Measurements from ENCODE around the gene CCS. TPM values are rescaled to one million over a fixed set of nuclear protein-coding genes. Genes with fewer than 3 reads are reported as not detected.

The CCS gene
- total RNA-seq, 4 donors from 2014 or later: 12.7 to 27.5 (median 21.2) TPM

DNA sequence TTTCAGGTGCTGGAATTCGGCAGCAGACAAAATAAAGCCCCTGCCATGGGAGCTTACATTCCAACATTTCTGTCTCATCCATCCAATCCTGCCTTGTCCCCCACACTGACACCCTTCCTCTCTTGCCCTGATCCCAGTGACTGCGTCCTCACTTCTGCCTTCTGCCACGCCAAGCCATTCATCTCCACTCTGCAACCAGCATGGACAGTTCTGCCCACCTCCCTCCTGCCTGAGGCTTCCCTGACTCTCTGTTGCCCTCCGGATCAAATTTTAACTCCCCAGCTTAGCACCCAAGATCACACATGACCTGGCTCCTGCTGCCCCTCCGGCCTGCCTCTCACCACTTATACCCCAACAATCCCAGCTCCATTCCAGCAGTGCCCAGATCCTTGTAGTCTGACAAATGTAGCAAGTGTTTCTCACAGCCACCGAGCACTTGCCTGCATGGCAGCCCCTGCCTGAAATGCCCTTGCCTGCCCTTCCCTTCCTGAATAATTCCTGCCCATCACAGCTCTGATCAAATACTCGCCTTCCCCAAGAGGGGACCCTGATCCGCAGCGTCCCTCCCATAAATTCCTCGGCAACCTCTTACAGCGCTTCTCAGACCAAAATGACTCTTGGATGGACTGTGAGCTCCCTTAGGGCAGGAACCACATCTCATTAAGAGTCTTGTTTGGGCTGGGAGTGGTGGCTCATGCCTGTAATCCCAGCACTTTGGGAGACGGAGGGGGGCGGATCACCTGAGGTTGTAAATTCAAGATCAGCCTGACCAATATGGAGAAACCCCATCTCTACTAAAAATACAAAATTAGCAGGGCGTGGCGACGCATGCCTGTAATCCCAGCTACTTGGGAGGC, 44.0 kb upstream of the CCS start:
- H3K27me3 ChIP-seq: no peaks in the 10 kb centered on the region
- no peak for DNase-seq
- H3K36me3 ChIP-seq: no peaks in the 10 kb centered on the region
- H3K9me3 ChIP-seq: no peaks in the 10 kb centered on the region
- intact Hi-C loops (cut with DNase I): no loop called here
- H3K4me1 ChIP-seq: peaks cover 7 to 30% (median 20%) of the 10 kb centered on the region in 3 donors
- no peak overlapping the region for H3K4me3 ChIP-seq
- WGBS, 2 donors: 41 to 50% methylated on average over 10 to 14 of the region's 16 CpGs
- TF ChIP-seq, protein P1, sequence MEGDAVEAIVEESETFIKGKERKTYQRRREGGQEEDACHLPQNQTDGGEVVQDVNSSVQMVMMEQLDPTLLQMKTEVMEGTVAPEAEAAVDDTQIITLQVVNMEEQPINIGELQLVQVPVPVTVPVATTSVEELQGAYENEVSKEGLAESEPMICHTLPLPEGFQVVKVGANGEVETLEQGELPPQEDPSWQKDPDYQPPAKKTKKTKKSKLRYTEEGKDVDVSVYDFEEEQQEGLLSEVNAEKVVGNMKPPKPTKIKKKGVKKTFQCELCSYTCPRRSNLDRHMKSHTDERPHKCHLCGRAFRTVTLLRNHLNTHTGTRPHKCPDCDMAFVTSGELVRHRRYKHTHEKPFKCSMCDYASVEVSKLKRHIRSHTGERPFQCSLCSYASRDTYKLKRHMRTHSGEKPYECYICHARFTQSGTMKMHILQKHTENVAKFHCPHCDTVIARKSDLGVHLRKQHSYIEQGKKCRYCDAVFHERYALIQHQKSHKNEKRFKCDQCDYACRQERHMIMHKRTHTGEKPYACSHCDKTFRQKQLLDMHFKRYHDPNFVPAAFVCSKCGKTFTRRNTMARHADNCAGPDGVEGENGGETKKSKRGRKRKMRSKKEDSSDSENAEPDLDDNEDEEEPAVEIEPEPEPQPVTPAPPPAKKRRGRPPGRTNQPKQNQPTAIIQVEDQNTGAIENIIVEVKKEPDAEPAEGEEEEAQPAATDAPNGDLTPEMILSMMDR (IDR thresholded peaks at IDR 0.05): no peak
- no peak for TF ChIP-seq POLR2A (IDR thresholded peaks at IDR 0.05)
- no peak overlapping the region for H3K27ac ChIP-seq

DNA sequence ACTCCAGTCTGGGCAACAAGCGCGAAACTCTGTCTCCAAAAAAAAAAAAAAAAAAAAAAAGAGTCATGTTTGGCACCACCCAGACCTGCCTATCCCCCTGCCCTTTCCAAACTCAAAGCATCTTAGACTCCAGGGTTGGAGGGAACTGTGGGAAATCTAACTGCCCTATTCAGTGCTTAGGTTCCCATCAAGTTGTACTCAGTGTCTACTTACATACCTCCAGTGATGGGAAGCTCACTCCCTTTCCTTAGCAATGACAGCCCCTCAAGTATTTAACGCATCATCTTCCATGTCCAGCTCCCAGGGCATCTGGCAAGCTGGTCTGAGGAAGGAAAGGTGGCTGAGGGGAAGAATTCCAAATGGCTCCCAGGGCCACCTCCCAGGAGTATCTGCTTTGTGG, 43.3 kb upstream of the CCS start:
- 89 to 92% methylated on average over 3 of the region's 3 CpGs for WGBS, 2 donors
- H3K9me3 ChIP-seq: no peaks in the 10 kb centered on the region
- peaks cover 7 to 23% (median 14%) of the 10 kb centered on the region in 3 donors for H3K4me1 ChIP-seq
- intact Hi-C loops (cut with DNase I): no loop called here
- TF ChIP-seq POLR2A (IDR thresholded peaks at IDR 0.05): no peak
- TF ChIP-seq, protein P1 (IDR thresholded peaks at IDR 0.05): no peak
- H3K4me3 ChIP-seq: no peak overlapping the region
- no peak overlapping the region for H3K27ac ChIP-seq
- no peaks in the 10 kb centered on the region for H3K27me3 ChIP-seq
- no peaks in the 10 kb centered on the region for H3K36me3 ChIP-seq
- no peak for DNase-seq

DNA sequence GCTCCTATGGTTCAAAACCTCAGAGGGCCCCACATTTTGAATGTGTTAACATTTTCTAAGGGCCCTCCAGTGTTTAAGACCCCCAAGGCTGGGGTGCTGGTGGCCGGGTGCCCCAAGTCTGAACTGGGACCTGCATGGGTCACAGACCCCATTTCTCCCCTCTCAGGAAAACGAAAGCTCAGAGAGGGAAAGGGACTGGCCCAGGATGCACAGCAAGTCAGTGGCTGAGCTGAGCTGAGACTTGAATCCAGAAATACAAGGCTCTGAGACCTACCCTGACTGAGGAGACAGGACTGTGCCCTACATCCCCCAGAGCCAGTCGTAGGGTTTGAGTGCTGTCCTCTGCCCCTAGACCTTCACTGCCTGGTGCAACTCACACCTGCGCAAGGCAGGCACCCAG, 42.1 kb upstream of the CCS start:
- 63 to 73% methylated on average over 2 to 3 of the region's 4 CpGs for WGBS, 2 donors

DNA sequence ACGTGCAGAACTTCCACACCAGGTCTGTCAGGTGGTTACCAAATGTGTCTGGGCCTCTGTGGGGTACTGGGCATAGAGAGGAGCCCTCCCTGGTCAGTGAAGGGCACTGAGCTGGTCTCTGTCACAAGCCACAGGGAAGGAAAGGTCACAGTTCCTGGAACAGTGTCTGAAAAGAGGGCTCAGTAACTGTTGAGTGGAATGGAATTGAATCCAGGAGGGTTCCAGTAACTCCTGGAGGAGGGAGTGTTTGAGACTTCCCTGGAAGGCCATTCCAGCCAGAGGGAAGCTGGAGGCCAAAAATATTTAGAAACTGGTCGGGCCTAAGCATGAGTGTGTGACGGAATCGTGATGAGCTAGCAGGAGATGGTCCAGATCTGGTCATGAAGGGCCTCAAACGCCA, 38.4 kb upstream of the CCS start:
- peaks cover 7 to 10% (median 7%) of the 10 kb centered on the region in 3 donors for H3K4me1 ChIP-seq
- no peaks in the 10 kb centered on the region for H3K9me3 ChIP-seq

More for the DNA sequence above, 42.1 kb upstream of the CCS start:
- Histone ChIP-seq H3K27me3 (peaks cover 0 to 8% (median 0%) of the 10 kb centered on the region in 4 donors), H3K4me1 (peaks cover 0 to 13% (median 7%) of the 10 kb centered on the region in 3 donors), H3K4me3 (no peak overlapping the region), H3K9me3 (no peaks in the 10 kb centered on the region), H3K27ac (no peak overlapping the region), H3K36me3 (no peaks in the 10 kb centered on the region)
- intact Hi-C loops (cut with DNase I): no loop called here
- no peak for DNase-seq
- TF ChIP-seq, protein P1 (IDR thresholded peaks at IDR 0.05): no peak
- TF ChIP-seq POLR2A (IDR thresholded peaks at IDR 0.05): no peak

DNA sequence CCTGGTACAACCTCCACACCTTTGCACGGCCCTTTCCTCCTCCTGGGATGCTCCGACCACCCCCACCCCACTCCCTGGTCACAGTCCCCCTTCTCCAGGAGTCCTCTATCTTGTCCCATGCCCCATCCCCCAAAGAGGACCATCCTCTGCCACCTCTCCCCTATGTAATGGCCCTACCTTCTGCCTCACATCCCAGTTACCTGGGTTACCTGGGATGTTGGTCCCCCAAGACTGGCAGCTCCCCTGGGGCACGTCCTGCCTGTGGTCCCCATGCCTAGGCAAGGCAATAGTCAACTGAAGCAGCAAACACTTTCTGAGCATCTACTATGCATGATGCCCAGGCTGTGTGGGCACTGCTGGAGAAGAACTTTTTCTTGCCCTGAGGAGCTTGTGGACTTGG, 37.6 kb upstream of the CCS start:
- intact Hi-C loops (cut with DNase I): no loop called here
- H3K36me3 ChIP-seq: no peaks in the 10 kb centered on the region
- peaks cover 0 to 42% (median 0%) of the 10 kb centered on the region in 4 donors for H3K27me3 ChIP-seq
- H3K4me1 ChIP-seq: peaks cover 7 to 11% (median 7%) of the 10 kb centered on the region in 3 donors
- no peak for DNase-seq
- WGBS, 2 donors: 51 to 67% methylated on average over 3 of the region's 3 CpGs
- H3K9me3 ChIP-seq: no peaks in the 10 kb centered on the region
- H3K27ac ChIP-seq: no peak overlapping the region
- TF ChIP-seq, protein P1 (IDR thresholded peaks at IDR 0.05): no peak
- TF ChIP-seq POLR2A (IDR thresholded peaks at IDR 0.05): no peak
- H3K4me3 ChIP-seq: no peak overlapping the region

More for the DNA sequence above, 38.4 kb upstream of the CCS start:
- peaks cover 0 to 42% (median 0%) of the 10 kb centered on the region in 4 donors for H3K27me3 ChIP-seq
- no peaks in the 10 kb centered on the region for H3K36me3 ChIP-seq
- intact Hi-C loops (cut with DNase I): no loop called here
- H3K4me3 ChIP-seq: no peak overlapping the region
- DNase-seq: no peak
- H3K27ac ChIP-seq: no peak overlapping the region
- 70 to 72% methylated on average over 5 of the region's 5 CpGs for WGBS, 2 donors
- TF ChIP-seq POLR2A (IDR thresholded peaks at IDR 0.05): no peak
- TF ChIP-seq, protein P1 (IDR thresholded peaks at IDR 0.05): no peak

Data from esophagus squamous epithelium (tissue), 5 donors.